DMS 273 (cell line): ENCODE data around the gene TAS2R40.
"Not testable (repeated sequence)": the region's sequence is repeated elsewhere in the genome, so short reads cannot be mapped to it uniquely, and the experiment has no call there.

Experiments used
- DNase-seq: peaks from one replicate; lab custom pipeline; 2025; ENCODE audit not compliant: unreplicated experiment; lab: John Stamatoyannopoulos, UW

The TAS2R40 gene

GRCh38 chr7:143250199-143250598 is 28.4 kb downstream of the TAS2R40 start:
- no peak for DNase-seq

- no peak for DNase-seq
Observed at GRCh38 chr7:143250822-143251221, 29.0 kb downstream of the TAS2R40 start.

- no peak for DNase-seq
Observed at GRCh38 chr7:143252006-143252405, 30.2 kb downstream of the TAS2R40 start.

- DNase-seq = no peak
Observed at GRCh38 chr7:143255564-143255963, 33.7 kb downstream of the TAS2R40 start.

- no peak for DNase-seq
Observed at GRCh38 chr7:143256325-143256724, 34.5 kb downstream of the TAS2R40 start.

- DNase-seq = no peak
Observed at GRCh38 chr7:143256932-143257331, 35.1 kb downstream of the TAS2R40 start.

GRCh38 chr7:143257501-143257900 is 35.7 kb downstream of the TAS2R40 start:
- no peak for DNase-seq

- DNase-seq = no peak
Observed at GRCh38 chr7:143258831-143259230, 37.0 kb downstream of the TAS2R40 start.

- DNase-seq = no peak
Observed at GRCh38 chr7:143259765-143260164, 37.9 kb downstream of the TAS2R40 start.

GRCh38 chr7:143261901-143262300 is 40.1 kb downstream of the TAS2R40 start:
- no peak for DNase-seq

- peak; percentile 87 for DNase-seq
Observed at GRCh38 chr7:143263266-143264195, 41.7 kb downstream of the TAS2R40 start, which contains the start of gene GSTK1. TSS of gene GSTK1 (plus strand) at chr7:143263441. CDS start at chr7:143263514, 73 bp downstream.

GRCh38 chr7:143264196-143264568 is 42.3 kb downstream of the TAS2R40 start:
- DNase-seq = not testable (repeated sequence)

GRCh38 chr7:143265017-143265693 is 43.3 kb downstream of the TAS2R40 start:
- no peak for DNase-seq

GRCh38 chr7:143269251-143269650 is 47.4 kb downstream of the TAS2R40 start:
- no peak for DNase-seq

GRCh38 chr7:143271240-143271639 is 49.4 kb downstream of the TAS2R40 start:
- DNase-seq = no peak
